Neural cell (in vitro differentiated cells): ENCODE measurements around the gene NBR1. TPM values are rescaled to one million over a fixed set of nuclear protein-coding genes. Genes with fewer than 3 reads are reported as not detected.

Experiments
- H2AFZ ChIP-seq: fragments of 200-600, 300-800 bp; sonication (generic), shearing (Covaris generic); 2 replicates; pipeline ENCODE4 v1.6.0; 2014; ENCODE audit warnings: low read depth, mild to moderate bottlenecking, antibody characterized with exemption, low read length, moderate library complexity
- H3F3A ChIP-seq: fragments of 200-600 bp; shearing (Covaris generic); 2 replicates; pipeline ENCODE4 v1.6.1; 2016; ENCODE audit warnings: mild to moderate bottlenecking, moderate library complexity, mixed read lengths, antibody characterized with exemption, low read length; ENCODE audit not compliant: insufficient read depth, poor library complexity, severe bottlenecking
- H3K27ac ChIP-seq: fragments of 200-600, 300-800 bp; sonication (generic), shearing (Covaris generic); 2 replicates; pipeline ENCODE4 v1.5.1; 2014; ENCODE audit warnings: mild to moderate bottlenecking, low read length, moderate library complexity
- H3K27me3 ChIP-seq: fragments of 300-800, 200-600 bp; sonication (generic), shearing (Covaris generic); 2 replicates; pipeline ENCODE4 v1.6.0; 2014; ENCODE audit warnings: mild to moderate bottlenecking, low read depth, low read length, moderate library complexity; ENCODE audit not compliant: insufficient read depth
- H3K36me3 ChIP-seq: fragments of 300-800, 200-600 bp; sonication (generic), shearing (Covaris generic); 2 replicates; pipeline ENCODE4 v1.5.1; 2014; ENCODE audit warnings: mild to moderate bottlenecking, antibody characterized with exemption, low read length, moderate library complexity; ENCODE audit not compliant: insufficient read depth
- H3K4me2 ChIP-seq: fragments of 300-800, 200-600 bp; sonication (generic), shearing (Covaris generic); 2 replicates; pipeline ENCODE4 v1.6.0; 2014; ENCODE audit warnings: mild to moderate bottlenecking, low read length
- H3K4me3 ChIP-seq: fragments of 300-800, 200-600 bp; sonication (generic), shearing (Covaris generic); 2 replicates; pipeline ENCODE4 v1.5.1; 2014; ENCODE audit warnings: mild to moderate bottlenecking, low read length, moderate library complexity
- H3K79me2 ChIP-seq: fragments of 200-600 bp; shearing (Covaris generic); replicated peaks from 2 replicates; pipeline ENCODE4 v1.6.0; 2014; ENCODE audit warnings: mild to moderate bottlenecking, low read length, moderate library complexity; ENCODE audit not compliant: insufficient read depth
- H3K9ac ChIP-seq: fragments of 300-800, 200-600 bp; sonication (generic), shearing (Covaris generic); 2 replicates; pipeline ENCODE4 v1.6.1; 2016; ENCODE audit warnings: mild to moderate bottlenecking, low read length, mixed read lengths
- H3K9me2 ChIP-seq: fragments of 200-600 bp; shearing (Covaris generic); 2 replicates; pipeline ENCODE4 v1.6.1; 2016; ENCODE audit warnings: mild to moderate bottlenecking, low read length, mixed read lengths; ENCODE audit not compliant: insufficient read depth
- H3K9me3 ChIP-seq: fragments of 200-600, 300-800 bp; sonication (generic), shearing (Covaris generic); 2 replicates; pipeline ENCODE4 v1.6.1; 2016; ENCODE audit warnings: mild to moderate bottlenecking, mixed run types, low read length, moderate library complexity, mixed read lengths
- H4K20me1 ChIP-seq: fragments of 200-600 bp; shearing (Covaris generic); 2 replicates; pipeline ENCODE4 v1.6.1; 2016; ENCODE audit warnings: mild to moderate bottlenecking, mixed run types; ENCODE audit not compliant: insufficient read depth
- CTCF ChIP-seq: fragments of 450-650 bp; IDR thresholded peaks from 2 replicates; pipeline ENCODE4 v1.5.1; 2014; ENCODE audit warnings: antibody characterized with exemption, mild to moderate bottlenecking, moderate library complexity; ENCODE audit not compliant: poor library complexity, severe bottlenecking
- EP300 ChIP-seq: fragments of 450-650 bp; conservative IDR thresholded peaks from 2 replicates; pipeline ENCODE4 v1.6.1; 2014; ENCODE audit warnings: antibody characterized with exemption, mild to moderate bottlenecking, moderate library complexity; ENCODE audit not compliant: poor library complexity, severe bottlenecking
- EZH2 ChIP-seq: fragments of 200-600, 300-800 bp; shearing (Covaris generic), sonication (generic); IDR thresholded peaks from 2 replicates; pipeline ENCODE4 v1.6.1; 2014; ENCODE audit warnings: antibody characterized with exemption, low read length, borderline replicate concordance, mild to moderate bottlenecking; ENCODE audit not compliant: insufficient read depth, poor library complexity, severe bottlenecking
- MXI1 ChIP-seq: fragments of 450-650 bp; conservative IDR thresholded peaks from 2 replicates; pipeline ENCODE4 v1.6.1; 2014; ENCODE audit warnings: antibody characterized with exemption, mild to moderate bottlenecking; ENCODE audit not compliant: poor library complexity, severe bottlenecking
- POLR2AphosphoS5 ChIP-seq: IDR thresholded peaks from 2 replicates; pipeline ENCODE4 v1.6.1; 2012
- RAD21 ChIP-seq: fragments of 450-650 bp; conservative IDR thresholded peaks from 2 replicates; pipeline ENCODE4 v1.6.1; 2014; ENCODE audit warnings: antibody characterized with exemption, mild to moderate bottlenecking, moderate library complexity
- REST ChIP-seq: IDR thresholded peaks from 2 replicates; pipeline ENCODE4 v1.6.1; 2012; ENCODE audit warnings: borderline replicate concordance
- SMC3 ChIP-seq: fragments of 450-650 bp; conservative IDR thresholded peaks from 2 replicates; pipeline ENCODE4 v1.6.1; 2014; ENCODE audit warnings: antibody characterized with exemption, mild to moderate bottlenecking, moderate library complexity; ENCODE audit not compliant: poor library complexity
- TAF1 ChIP-seq: IDR thresholded peaks from 2 replicates; pipeline ENCODE4 v1.6.1; 2012; ENCODE audit warnings: low read depth
- polyA plus RNA-seq: library from polyadenylated mRNA; depleted of rRNA; stranded (reverse); fragments of >200 nt; gene quantifications from 2 replicates; pipeline ENCODE4 v1.2.3, GENCODE V29; 2014

The NBR1 gene
- polyA plus RNA-seq, 1 donor from 2014 or later, result 62.4 TPM

- no peaks in the 10 kb centered on the region for H3F3A ChIP-seq
- no peaks in the 10 kb centered on the region for H3K9me3 ChIP-seq
- H3K79me2 ChIP-seq, result no peaks in the 10 kb centered on the region
- no peak overlapping the region for H2AFZ ChIP-seq
- H3K4me2 ChIP-seq, result no peak overlapping the region
- TF ChIP-seq RAD21 (no peak), EZH2 (no peak), SMC3 (no peak), REST (no peak), TAF1 (no peak), EP300 (no peak), CTCF (no peak), POLR2AphosphoS5 (no peak), MXI1 (no peak)
- H3K36me3 ChIP-seq, result no peaks in the 10 kb centered on the region
- H3K4me3 ChIP-seq, result no peak overlapping the region
- no peaks in the 10 kb centered on the region for H4K20me1 ChIP-seq
- H3K27ac ChIP-seq, result no peak overlapping the region
- no peak overlapping the region for H3K9ac ChIP-seq
- no peaks in the 10 kb centered on the region for H3K27me3 ChIP-seq
- H3K9me2 ChIP-seq, result no peaks in the 10 kb centered on the region
These were observed 49.6 kb downstream of the NBR1 start for GRCh38 chr17:43220511-43221125.

- no peaks in the 10 kb centered on the region for H3F3A ChIP-seq
- no peak overlapping the region for H2AFZ ChIP-seq
- no peaks in the 10 kb centered on the region for H4K20me1 ChIP-seq
- no peak overlapping the region for H3K27ac ChIP-seq
- no peak for TF ChIP-seq CTCF
- TF ChIP-seq SMC3, result no peak
- no peak for TF ChIP-seq REST
- no peaks in the 10 kb centered on the region for H3K9me3 ChIP-seq
- no peak overlapping the region for H3K4me2 ChIP-seq
- H3K36me3 ChIP-seq, result no peaks in the 10 kb centered on the region
- H3K27me3 ChIP-seq, result no peaks in the 10 kb centered on the region
- H3K9me2 ChIP-seq, result no peaks in the 10 kb centered on the region
- H3K79me2 ChIP-seq, result no peaks in the 10 kb centered on the region
- no peak overlapping the region for H3K4me3 ChIP-seq
- no peak overlapping the region for H3K9ac ChIP-seq
These were observed 53.2 kb downstream of the NBR1 start for GRCh38 chr17:43224146-43224705.
